ENCODE data around the gene RP2. TPM values are rescaled to one million over a fixed set of nuclear protein-coding genes. Genes with fewer than 3 reads are reported as not detected.

Gene RP2
- total RNA-seq, 1 experiment from 2014 or later: 5.1 TPM

- Histone ChIP-seq H4K20me1 (ENCODE audit: control insufficient read depth, insufficient read depth, insufficient read length) (no peaks in the 10 kb centered on the region), H2BK15ac (ENCODE audit: low read depth, low read length) (no peak overlapping the region), H4K91ac (ENCODE audit: insufficient read length, low read depth, low read length) (no peak overlapping the region), H3K56ac (ENCODE audit: insufficient read length, low read depth, low read length) (no peak overlapping the region), H2BK5ac (ENCODE audit: insufficient read length, low read length) (no peak overlapping the region), H2BK120ac (ENCODE audit: low read depth, low read length, poor library complexity, severe bottlenecking) (no peak overlapping the region), H3K4me2 (ENCODE audit: insufficient read depth, insufficient read length, low read length) (no peak overlapping the region), H3K79me2 (ENCODE audit: insufficient read depth, low read length) (peaks cover 6% of the 10 kb centered on the region; the same call in 1 of the 2 replicates), H3T11ph (ENCODE audit: low read length) (no peak overlapping the region), H3K14ac (ENCODE audit: insufficient read depth, low read length) (no peak overlapping the region), H2AK5ac (ENCODE audit: insufficient read length, low read length) (no peak overlapping the region), H3K79me1 (ENCODE audit: insufficient read depth, low read depth, low read length, poor library complexity, severe bottlenecking) (peaks cover 4% of the 10 kb centered on the region), H3K23ac (ENCODE audit: insufficient read length, low read depth, low read length) (no peak overlapping the region), H3K4me1 (ENCODE audit: insufficient read depth, low read length) (peaks cover 2% of the 10 kb centered on the region; the same call in 1 of the 2 replicates), H2AFZ (ENCODE audit: low read length) (no peak overlapping the region), H4K8ac (replicated peaks; ENCODE audit: insufficient read length, low read depth, low read length) (no peak overlapping the region), H3K27ac (ENCODE audit: insufficient read length, low read depth, low read length) (no peak overlapping the region), H4K5ac (ENCODE audit: insufficient read length, low read depth, low read length) (no peak overlapping the region), H3K9ac (ENCODE audit: extremely low read depth, insufficient read length, low read length) (no peak overlapping the region), H3K9me3 (ENCODE audit: control insufficient read depth, low read depth, low read length) (peaks cover 18% of the 10 kb centered on the region), H3K18ac (ENCODE audit: insufficient read length, low read depth, low read length) (no peak overlapping the region), H2BK20ac (ENCODE audit: low read depth, low read length, poor library complexity, severe bottlenecking) (no peak overlapping the region), H3K27me3 (ENCODE audit: insufficient read depth, low read length) (no peaks in the 10 kb centered on the region), H3K4ac (ENCODE audit: low read depth, low read length) (no peak overlapping the region), H2BK12ac (ENCODE audit: insufficient read length, low read depth, low read length) (no peak overlapping the region), H3K23me2 (ENCODE audit: insufficient read length, low read depth, low read length, poor library complexity, severe bottlenecking) (no peaks in the 10 kb centered on the region)
- WGBS (ENCODE audit: extremely low coverage, insufficient read length, low lambda C conversion rate): no CpG with 5 or more reads among the region's 4 CpGs
- peaks cover 18 to 31% of the 10 kb centered on the region in 2 experiments; a peak in 3 of 4 replicates for H3K4me1 Mint-ChIP-seq
- TF ChIP-seq, protein P1, sequence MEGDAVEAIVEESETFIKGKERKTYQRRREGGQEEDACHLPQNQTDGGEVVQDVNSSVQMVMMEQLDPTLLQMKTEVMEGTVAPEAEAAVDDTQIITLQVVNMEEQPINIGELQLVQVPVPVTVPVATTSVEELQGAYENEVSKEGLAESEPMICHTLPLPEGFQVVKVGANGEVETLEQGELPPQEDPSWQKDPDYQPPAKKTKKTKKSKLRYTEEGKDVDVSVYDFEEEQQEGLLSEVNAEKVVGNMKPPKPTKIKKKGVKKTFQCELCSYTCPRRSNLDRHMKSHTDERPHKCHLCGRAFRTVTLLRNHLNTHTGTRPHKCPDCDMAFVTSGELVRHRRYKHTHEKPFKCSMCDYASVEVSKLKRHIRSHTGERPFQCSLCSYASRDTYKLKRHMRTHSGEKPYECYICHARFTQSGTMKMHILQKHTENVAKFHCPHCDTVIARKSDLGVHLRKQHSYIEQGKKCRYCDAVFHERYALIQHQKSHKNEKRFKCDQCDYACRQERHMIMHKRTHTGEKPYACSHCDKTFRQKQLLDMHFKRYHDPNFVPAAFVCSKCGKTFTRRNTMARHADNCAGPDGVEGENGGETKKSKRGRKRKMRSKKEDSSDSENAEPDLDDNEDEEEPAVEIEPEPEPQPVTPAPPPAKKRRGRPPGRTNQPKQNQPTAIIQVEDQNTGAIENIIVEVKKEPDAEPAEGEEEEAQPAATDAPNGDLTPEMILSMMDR (conservative IDR thresholded peaks at IDR 0.05): no peak
- DNase-seq: no peak
- H3K4me3 Mint-ChIP-seq: no peak overlapping the region
- H3K36me3 Mint-ChIP-seq (ENCODE audit: insufficient read depth in 1 of 3, low read depth in 3 of 3): peaks cover 17 to 26% (median 20%) of the 10 kb centered on the region in 3 experiments
- H3K9me3 Mint-ChIP-seq: peaks cover 68 to 85% of the 10 kb centered on the region in 2 experiments
- H3K27ac Mint-ChIP-seq: no peak overlapping the region
- no peaks in the 10 kb centered on the region for H3K27me3 Mint-ChIP-seq (ENCODE audit: low read depth)
These were observed 83.4 kb downstream of the RP2 start for GRCh38 chrX:46920235-46920634.

All from H9 (cell line).